CD4-positive, alpha-beta T cell (primary cell): ENCODE results near the gene NOS1. TPM values are rescaled to one million over a fixed set of nuclear protein-coding genes. Genes with fewer than 3 reads are reported as not detected.

Source experiments
- ATAC-seq: fragments of 200-7000 bp; cut with Tn5 transposase; one replicate; pipeline ENCODE4 v1.10.0; 2022; ENCODE audit warnings: mild to moderate bottlenecking; ENCODE audit not compliant: poor library complexity
- CTCF ChIA-PET: fragments of 350-600 bp; sonication (Branson Sonifier 250); formaldehyde crosslinking; loops from one replicate; lab custom pipeline; 2021; ENCODE audit warnings: antibody characterized with exemption, inconsistent platforms; lab: Charles Lee
- POLR2A ChIA-PET: fragments of 350-600 bp; sonication (Branson Sonifier 250); formaldehyde crosslinking; loops from one replicate; lab custom pipeline; 2021; ENCODE audit warnings: antibody characterized with exemption, inconsistent platforms; lab: Charles Lee
- DNase-seq, 14 experiments: peaks; one replicate each; pipeline ENCODE4 v3.0.0-alpha.2; 2013 to 2020; ENCODE audit warnings: mixed read lengths in 2 of 14
- H3K27ac ChIP-seq, 2 donors: one replicate each; pipeline versions ENCODE4 v1.5.1 to v1.7.0; 2013; ENCODE audit warnings: low read length in 2 of 2, low read depth in 1 of 2, mild to moderate bottlenecking in 1 of 2
- H3K27me3 ChIP-seq, 2 experiments: 1 replicate in 1 of 2; 2 replicates in 1 of 2; pipeline versions ENCODE4 v1.6.1 to v1.7.0; 2013; ENCODE audit warnings: low read length in 2 of 2, control low read depth in 1 of 2, mild to moderate bottlenecking in 1 of 2, moderate library complexity in 1 of 2; ENCODE audit not compliant: insufficient read depth in 2 of 2, control insufficient read depth in 1 of 2
- H3K36me3 ChIP-seq: one replicate; pipeline ENCODE4 v1.6.1; 2013; ENCODE audit warnings: low read length, control low read depth; ENCODE audit not compliant: insufficient read depth
- H3K4me1 ChIP-seq: one replicate; pipeline ENCODE4 v1.6.1; 2013; ENCODE audit warnings: low read length, control low read depth; ENCODE audit not compliant: insufficient read depth
- H3K4me3 ChIP-seq: one replicate; pipeline ENCODE4 v1.5.1; 2013; ENCODE audit warnings: mild to moderate bottlenecking, low read length, moderate library complexity
- H3K9me3 ChIP-seq, 2 experiments: 1 replicate in 1 of 2; 2 replicates in 1 of 2; pipeline versions ENCODE4 v1.6.1 to v1.7.0; 2013; ENCODE audit warnings: low read length in 2 of 2, mild to moderate bottlenecking in 2 of 2, control low read depth in 1 of 2, moderate library complexity in 1 of 2; ENCODE audit not compliant: control insufficient read depth in 1 of 2, insufficient read depth in 1 of 2
- H3K27ac Mint-ChIP-seq: one replicate; pipeline ENCODE4 v1.8.0; 2020; ENCODE audit warnings: mixed read lengths
- H3K27me3 Mint-ChIP-seq: one replicate; pipeline ENCODE4 v1.8.0; 2021; ENCODE audit warnings: mixed read lengths
- H3K36me3 Mint-ChIP-seq: one replicate; pipeline ENCODE4 v1.8.0; 2021; ENCODE audit warnings: low read depth, mixed read lengths
- H3K4me1 Mint-ChIP-seq: one replicate; pipeline ENCODE4 v1.8.0; 2021; ENCODE audit warnings: low read depth, mixed read lengths
- H3K4me3 Mint-ChIP-seq: one replicate; pipeline ENCODE4 v1.8.0; 2020; ENCODE audit warnings: mild to moderate bottlenecking, mixed read lengths
- H3K9me3 Mint-ChIP-seq: one replicate; pipeline ENCODE4 v1.8.0; 2020; ENCODE audit warnings: mixed read lengths
- CTCF ChIP-seq: fragments of 200-600 bp; IDR thresholded peaks from one replicate; pipeline ENCODE4 v1.8.0; 2022; ENCODE audit warnings: antibody characterized with exemption, mild to moderate bottlenecking
- intact Hi-C, 2 experiments: fragments of 100-400 bp; cut with DNase I in 1 of 2; cut with micrococcal nuclease in 1 of 2; formaldehyde crosslinking; loops; one replicate each; pipeline versions ENCODE4 v1.15.1 to v1.9.0; 2023 to 2025; cut with DNase I, micrococcal nuclease
- total RNA-seq, 174 experiments: library from RNA in 2 of 174; stranded (reverse) in 2 of 174; gene quantifications; one replicate each; pipeline ENCODE4 v1.2.3 and lab custom pipeline; 2021 to 2026

NOS1 gene
- total RNA-seq, 2 experiments from 2014 or later: not detected

DNA sequence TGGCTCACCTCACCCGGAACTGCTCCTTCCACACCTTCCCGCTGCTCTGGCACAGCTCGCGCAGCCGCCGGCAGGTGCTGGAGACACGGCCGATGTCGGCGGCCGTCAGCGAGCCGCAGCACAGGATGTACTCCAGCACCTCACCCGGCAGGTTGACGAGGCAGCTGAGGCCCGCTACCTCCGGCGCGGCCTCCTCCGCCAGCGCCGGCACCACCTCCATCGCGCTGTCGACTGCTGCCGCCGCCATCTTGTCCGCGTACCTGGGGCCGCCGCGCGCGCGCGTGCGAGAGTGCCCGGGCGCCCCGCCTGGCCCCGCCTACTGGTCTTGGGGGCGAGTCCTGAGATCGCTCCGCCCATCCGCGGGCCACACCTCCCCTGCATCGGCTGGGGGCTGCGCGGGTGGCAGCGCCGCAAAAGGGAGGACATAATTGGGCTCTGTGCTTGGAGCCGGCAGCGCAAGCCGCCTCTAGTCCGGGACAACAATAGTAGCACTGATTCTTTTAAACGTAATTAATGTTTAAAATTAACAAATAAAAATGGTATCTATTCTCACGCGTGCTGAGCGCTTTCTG lies 171.1 kb downstream of the NOS1 start, which contains the start of gene FBXO21:
FBXO21 (minus strand) TSS at position 261 of the 572 bp plus-strand sequence; CDS start at position 247, 14 bp downstream.
- Histone ChIP-seq H3K27me3 (no peaks in the 10 kb centered on the region), H3K4me3 (peak within 1 kb of the TSS; percentile 91), H3K27ac (peak within 1 kb of the TSS in 1 of 2 donors; percentile 44), H3K9me3 (no peaks in the 10 kb centered on the region), H3K4me1 (peaks cover 19% of the 10 kb centered on the region), H3K36me3 (peaks cover 17% of the 10 kb centered on the region)
- H3K9me3 Mint-ChIP-seq: no peaks in the 10 kb centered on the region
- TF ChIP-seq CTCF: no peak
- ChIA-PET CTCF (no interaction called here), POLR2A (no interaction called here)
- intact Hi-C loops: loop anchor here in 1 of 2 experiments (2.0 to 5.0 kb wide), 2 partner anchors 368 to 451 kb away; partner anchors contain the start of genes RNFT2 and SPRING1
- H3K27ac Mint-ChIP-seq: peak within 1 kb of the TSS; percentile 91
- ATAC-seq (peak; percentile 91), DNase-seq (peak; percentile 89 to 97 (median 94))
- H3K27me3 Mint-ChIP-seq: no peaks in the 10 kb centered on the region
- H3K4me1 Mint-ChIP-seq: peaks cover 44% of the 10 kb centered on the region
- H3K36me3 Mint-ChIP-seq: peaks cover 37% of the 10 kb centered on the region
- H3K4me3 Mint-ChIP-seq: peak within 1 kb of the TSS; percentile 94

- ChIA-PET CTCF (no interaction called here), POLR2A (no interaction called here)
- H3K4me1 Mint-ChIP-seq: peaks cover 49% of the 10 kb centered on the region
- no peaks in the 10 kb centered on the region for H3K9me3 ChIP-seq
- H3K27ac ChIP-seq: peak overlapping the region in 1 of 2 donors; percentile 44
- H3K4me1 ChIP-seq: peaks cover 19% of the 10 kb centered on the region
- H3K27ac Mint-ChIP-seq: peak overlapping the region; percentile 91
- H3K4me3 Mint-ChIP-seq: peak overlapping the region; percentile 93
- peaks cover 42% of the 10 kb centered on the region for H3K36me3 Mint-ChIP-seq
- intact Hi-C loops: loop anchor here in 1 of 2 experiments (2.0 to 5.0 kb wide), 4 partner anchors 367 to 1188 kb away; partner anchors contain the start of genes RFC5, RNFT2, SPRING1 and SUDS3
- H3K9me3 Mint-ChIP-seq: no peaks in the 10 kb centered on the region
- H3K27me3 Mint-ChIP-seq: no peaks in the 10 kb centered on the region
- H3K36me3 ChIP-seq: peaks cover 22% of the 10 kb centered on the region
- ATAC-seq: peak; percentile 30
- no peak for TF ChIP-seq CTCF
- no peaks in the 10 kb centered on the region for H3K27me3 ChIP-seq
- H3K4me3 ChIP-seq: peak overlapping the region; percentile 91
- peak in 13 of 14 experiments; percentile 2 to 62 (median 30) for DNase-seq
These were observed 171.7 kb downstream of the NOS1 start for GRCh38 chr12:117189725-117190209.

GRCh38 chr12:117188961-117189724 lies 172.3 kb downstream of the NOS1 start:
- Mint-ChIP-seq H3K4me3 (peak overlapping the region; percentile 93), H3K27ac (peak overlapping the region; percentile 91), H3K27me3 (no peaks in the 10 kb centered on the region), H3K4me1 (peaks cover 53% of the 10 kb centered on the region), H3K9me3 (no peaks in the 10 kb centered on the region), H3K36me3 (peaks cover 47% of the 10 kb centered on the region)
- no peaks in the 10 kb centered on the region for H3K9me3 ChIP-seq
- H3K27ac ChIP-seq: no peak overlapping the region
- ChIA-PET POLR2A (interaction anchor here (1.2 kb wide), 1 partner anchor 13 kb away, joined by 3 read pairs; no protein-coding TSS in a partner anchor), CTCF (no interaction called here)
- no peak for ATAC-seq
- H3K27me3 ChIP-seq: no peaks in the 10 kb centered on the region
- no peak for TF ChIP-seq CTCF
- H3K36me3 ChIP-seq: peaks cover 29% of the 10 kb centered on the region
- DNase-seq: peak in 1 of 14 experiments; percentile 1
- peaks cover 19% of the 10 kb centered on the region for H3K4me1 ChIP-seq
- intact Hi-C loops: loop anchor here in 1 of 2 experiments (5.0 kb wide), 2 partner anchors 828 to 1188 kb away; partner anchors contain the start of genes RFC5 and SUDS3
- peak overlapping the region; percentile 91 for H3K4me3 ChIP-seq
